Upper lobe of left lung (tissue), 4 donors: ENCODE data around the gene MISP.

Experiments used
- CTCF ChIP-seq, 6 experiments: fragments of 450-650 bp in 4 of 6; fragments of 200-600 bp in 2 of 6; sonication (generic) in 2 of 6; IDR thresholded peaks; one replicate each; pipeline ENCODE4 v1.5.1; 2016 to 2019; ENCODE audit warnings: antibody characterized with exemption in 6 of 6
- POLR2A ChIP-seq, 4 donors: fragments of 450-650 bp; IDR thresholded peaks; one replicate each; pipeline ENCODE4 v1.5.1; 2016 to 2017; ENCODE audit warnings: antibody characterized with exemption in 4 of 4, mild to moderate bottlenecking in 2 of 4

- TF ChIP-seq POLR2A (IDR thresholded peaks at IDR 0.05) (no peak), CTCF (IDR thresholded peaks at IDR 0.05) (no peak)
These were observed 50.3 kb downstream of the MISP start for GRCh38 chr19:801030-801860.
